BLaER1 (cell line): ENCODE measurements around the gene ARIH1.

Source experiments
- H3K27ac ChIP-seq: shearing (Covaris generic); formaldehyde crosslinking; 2 replicates; pipeline ENCODE4 v1.8.1; 2022
- H3K27me3 ChIP-seq: shearing (Covaris generic); formaldehyde crosslinking; 2 replicates; pipeline ENCODE4 v1.8.1; 2022
- H3K36me3 ChIP-seq: shearing (Covaris generic); formaldehyde crosslinking; 2 replicates; pipeline ENCODE4 v1.8.1; 2022
- H3K4me1 ChIP-seq: shearing (Covaris generic); formaldehyde crosslinking; 2 replicates; pipeline ENCODE4 v1.8.1; 2022
- H3K4me2 ChIP-seq: shearing (Covaris generic); formaldehyde crosslinking; 2 replicates; pipeline ENCODE4 v1.8.1; 2022
- H3K4me3 ChIP-seq: shearing (Covaris generic); formaldehyde crosslinking; 2 replicates; pipeline ENCODE4 v1.8.1; 2022
- H3K9ac ChIP-seq: shearing (Covaris generic); formaldehyde crosslinking; 2 replicates; pipeline ENCODE4 v1.8.1; 2022
- H3K9me3 ChIP-seq: shearing (Covaris generic); formaldehyde crosslinking; 2 replicates; pipeline ENCODE4 v1.8.1; 2022
- H4K20me1 ChIP-seq: shearing (Covaris generic); formaldehyde crosslinking; 2 replicates; pipeline ENCODE4 v1.8.1; 2022
- Cebpa-rat ChIP-seq: shearing (Covaris generic); IDR thresholded peaks from 2 replicates; pipeline ENCODE4 v1.8.1; 2022

ARIH1 gene

DNA sequence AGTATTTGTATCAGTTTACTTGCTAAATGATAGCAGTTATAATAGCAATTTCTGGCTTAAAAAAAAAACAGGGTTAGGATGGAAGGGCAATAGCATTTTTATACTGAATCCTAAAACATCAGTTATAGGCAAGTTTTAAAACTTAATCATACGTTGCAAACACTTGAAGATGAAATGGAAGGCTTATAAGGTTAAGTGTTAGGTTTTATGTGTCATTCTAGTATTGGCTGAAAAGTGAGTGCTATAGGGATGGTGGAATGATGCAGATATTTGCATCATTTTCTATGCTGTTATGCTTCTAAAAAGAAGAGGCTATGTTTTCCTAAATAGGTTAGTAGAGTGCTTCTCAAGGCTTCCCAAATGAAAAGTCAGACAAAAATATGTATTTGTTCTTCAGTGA is 23.3 kb downstream of the ARIH1 start:
- H3K9me3 ChIP-seq: no peaks in the 10 kb centered on the region
- H3K4me1 ChIP-seq: peaks cover 30% of the 10 kb centered on the region
- no peak overlapping the region for H3K9ac ChIP-seq
- H4K20me1 ChIP-seq: peaks cover 100% of the 10 kb centered on the region
- no peak overlapping the region for H3K4me2 ChIP-seq
- no peak overlapping the region for H3K27ac ChIP-seq
- no peak overlapping the region for H3K4me3 ChIP-seq
- H3K27me3 ChIP-seq: no peaks in the 10 kb centered on the region
- peaks cover 52% of the 10 kb centered on the region for H3K36me3 ChIP-seq
- TF ChIP-seq Cebpa-rat: no peak

GRCh38 chr15:72502220-72502809 is 28.2 kb downstream of the ARIH1 start:
- 0 out of 2 replicates have a peak, but pooled peaks cover 3% of the 10 kb centered on the region for H3K9me3 ChIP-seq

GRCh38 chr15:72503147-72503546 is 29.0 kb downstream of the ARIH1 start:
- Histone ChIP-seq H4K20me1 (peaks cover 100% of the 10 kb centered on the region), H3K9me3 (0 out of 2 replicates have a peak, but pooled peaks cover 3% of the 10 kb centered on the region), H3K9ac (no peak overlapping the region), H3K4me1 (peaks cover 52% of the 10 kb centered on the region), H3K27me3 (no peaks in the 10 kb centered on the region), H3K4me3 (no peak overlapping the region), H3K27ac (no peak overlapping the region), H3K36me3 (peaks cover 68% of the 10 kb centered on the region), H3K4me2 (no peak overlapping the region)
- no peak for TF ChIP-seq Cebpa-rat

More at GRCh38 chr15:72502220-72502809, 28.2 kb downstream of the ARIH1 start:
- Histone ChIP-seq H3K36me3 (peaks cover 72% of the 10 kb centered on the region), H3K4me1 (peaks cover 49% of the 10 kb centered on the region), H3K4me2 (0 out of 2 replicates have a peak overlapping the region, but pooled peaks have one; percentile 3), H3K27ac (no peak overlapping the region), H3K4me3 (no peak overlapping the region), H4K20me1 (peaks cover 100% of the 10 kb centered on the region), H3K27me3 (no peaks in the 10 kb centered on the region), H3K9ac (no peak overlapping the region)
- TF ChIP-seq Cebpa-rat: no peak

- peaks cover 40% of the 10 kb centered on the region for H3K36me3 ChIP-seq
- H3K9ac ChIP-seq: no peak overlapping the region
- peaks cover 100% of the 10 kb centered on the region for H4K20me1 ChIP-seq
- H3K9me3 ChIP-seq: 0 out of 2 replicates have a peak, but pooled peaks cover 3% of the 10 kb centered on the region
- H3K4me1 ChIP-seq: peaks cover 45% of the 10 kb centered on the region
- H3K27me3 ChIP-seq: no peaks in the 10 kb centered on the region
- H3K4me3 ChIP-seq: no peak overlapping the region
- TF ChIP-seq Cebpa-rat: no peak
- H3K4me2 ChIP-seq: peak overlapping the region; percentile 43
- no peak overlapping the region for H3K27ac ChIP-seq
Observed at GRCh38 chr15:72507402-72508092, 33.4 kb downstream of the ARIH1 start.

- H3K36me3 ChIP-seq: peaks cover 29% of the 10 kb centered on the region
- H3K27me3 ChIP-seq: no peaks in the 10 kb centered on the region
- peaks cover 98% of the 10 kb centered on the region for H4K20me1 ChIP-seq
- H3K27ac ChIP-seq: no peak overlapping the region
- no peak overlapping the region for H3K4me3 ChIP-seq
- H3K4me2 ChIP-seq: no peak overlapping the region
- TF ChIP-seq Cebpa-rat: no peak
- H3K9me3 ChIP-seq: no peaks in the 10 kb centered on the region
- peaks cover 27% of the 10 kb centered on the region for H3K4me1 ChIP-seq
- no peak overlapping the region for H3K9ac ChIP-seq
Observed at GRCh38 chr15:72509484-72509883, 35.4 kb downstream of the ARIH1 start.

DNA sequence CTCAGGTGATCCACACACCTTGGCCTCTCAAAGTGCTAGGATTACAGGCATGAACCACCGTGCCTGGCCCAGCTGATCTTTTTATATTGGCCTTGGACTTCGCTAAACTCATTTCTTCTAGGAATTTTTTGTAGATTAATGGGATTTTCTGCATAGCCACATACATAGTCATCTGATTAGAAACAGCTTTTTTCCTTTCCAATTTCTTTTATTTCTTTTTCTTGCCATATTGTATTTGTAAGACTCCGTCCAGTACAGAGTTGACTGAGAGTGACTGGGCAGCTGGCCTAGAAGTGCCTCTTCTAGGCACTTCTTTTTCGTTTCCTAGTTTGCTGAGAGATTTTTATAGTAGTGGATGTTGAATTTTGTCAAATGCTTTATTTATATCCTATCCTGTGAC is 37.4 kb downstream of the ARIH1 start:
- no peaks in the 10 kb centered on the region for H3K27me3 ChIP-seq
- no peak overlapping the region for H3K4me2 ChIP-seq
- no peak overlapping the region for H3K9ac ChIP-seq
- no peaks in the 10 kb centered on the region for H3K9me3 ChIP-seq
- peaks cover 30% of the 10 kb centered on the region for H3K36me3 ChIP-seq
- peaks cover 24% of the 10 kb centered on the region for H3K4me1 ChIP-seq
- TF ChIP-seq Cebpa-rat: no peak
- H3K4me3 ChIP-seq: no peak overlapping the region
- H4K20me1 ChIP-seq: peaks cover 98% of the 10 kb centered on the region
- H3K27ac ChIP-seq: no peak overlapping the region

DNA sequence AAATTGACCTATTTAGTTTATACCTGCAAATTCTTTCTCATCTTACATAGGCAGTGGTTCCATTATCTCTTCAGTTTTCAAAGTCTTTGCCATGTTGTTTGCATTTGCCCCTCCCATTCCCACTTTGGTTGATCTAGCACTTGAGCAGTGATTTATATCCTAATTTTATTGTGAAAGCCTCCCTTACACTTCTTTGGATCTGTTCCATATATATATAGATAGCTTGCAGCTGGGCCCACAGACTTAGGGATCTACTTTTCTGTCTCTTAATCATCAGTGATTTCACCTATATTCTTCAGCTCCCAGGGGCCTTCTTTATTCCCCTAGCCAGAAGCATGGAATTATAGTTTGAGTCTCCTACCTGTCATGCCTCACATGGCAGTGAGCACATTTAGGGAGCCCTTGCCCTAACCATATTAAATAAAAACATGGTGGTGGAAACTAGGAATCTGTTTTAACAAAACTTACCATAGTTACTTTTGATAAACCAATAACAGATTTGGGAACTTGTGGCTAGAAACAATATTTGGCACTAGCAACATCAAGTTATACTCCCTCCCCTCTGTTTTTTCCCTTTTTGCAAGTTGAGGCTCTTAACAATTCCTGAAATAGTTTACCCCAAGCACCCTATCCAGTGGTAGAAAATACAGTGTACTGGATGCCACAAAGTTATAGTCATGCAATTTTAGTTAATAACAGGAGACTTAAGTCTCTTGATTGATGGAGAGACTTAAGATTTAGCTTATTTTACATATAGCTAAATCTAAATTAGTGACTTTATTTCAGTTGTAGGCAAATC is 41.7 kb downstream of the ARIH1 start:
- peak overlapping the region; percentile 4 for H3K4me2 ChIP-seq
- peaks cover 98% of the 10 kb centered on the region for H4K20me1 ChIP-seq
- H3K4me1 ChIP-seq: peaks cover 14% of the 10 kb centered on the region
- peaks cover 42% of the 10 kb centered on the region for H3K36me3 ChIP-seq
- no peak overlapping the region for H3K27ac ChIP-seq
- H3K27me3 ChIP-seq: no peaks in the 10 kb centered on the region
- no peak overlapping the region for H3K4me3 ChIP-seq
- H3K9me3 ChIP-seq: no peaks in the 10 kb centered on the region
- H3K9ac ChIP-seq: no peak overlapping the region
- TF ChIP-seq Cebpa-rat: no peak

DNA sequence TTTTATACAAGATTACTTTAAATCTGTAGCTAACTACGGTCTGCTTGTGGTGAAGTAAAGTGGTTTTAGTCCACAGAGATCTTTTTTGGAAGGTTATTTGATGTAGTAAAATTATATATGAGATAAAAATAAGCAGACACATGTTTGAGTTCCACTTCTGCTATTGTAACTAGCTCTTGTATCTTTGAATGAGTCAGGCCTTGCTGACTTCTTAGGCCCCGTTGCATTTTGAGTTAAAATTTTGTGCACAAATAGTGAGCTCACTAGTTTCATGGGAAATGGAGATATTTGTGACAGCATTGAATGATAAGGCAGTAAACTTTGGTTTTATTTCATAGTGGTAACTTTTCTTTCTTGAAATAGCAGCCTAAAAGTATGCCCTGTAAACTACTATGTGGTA is 42.6 kb downstream of the ARIH1 start:
- no peak overlapping the region for H3K4me2 ChIP-seq
- H4K20me1 ChIP-seq: peaks cover 98% of the 10 kb centered on the region
- H3K4me1 ChIP-seq: peaks cover 14% of the 10 kb centered on the region
- H3K36me3 ChIP-seq: peaks cover 51% of the 10 kb centered on the region
- no peaks in the 10 kb centered on the region for H3K9me3 ChIP-seq
- H3K27ac ChIP-seq: no peak overlapping the region
- no peaks in the 10 kb centered on the region for H3K27me3 ChIP-seq
- no peak overlapping the region for H3K9ac ChIP-seq
- TF ChIP-seq Cebpa-rat: no peak
- no peak overlapping the region for H3K4me3 ChIP-seq

DNA sequence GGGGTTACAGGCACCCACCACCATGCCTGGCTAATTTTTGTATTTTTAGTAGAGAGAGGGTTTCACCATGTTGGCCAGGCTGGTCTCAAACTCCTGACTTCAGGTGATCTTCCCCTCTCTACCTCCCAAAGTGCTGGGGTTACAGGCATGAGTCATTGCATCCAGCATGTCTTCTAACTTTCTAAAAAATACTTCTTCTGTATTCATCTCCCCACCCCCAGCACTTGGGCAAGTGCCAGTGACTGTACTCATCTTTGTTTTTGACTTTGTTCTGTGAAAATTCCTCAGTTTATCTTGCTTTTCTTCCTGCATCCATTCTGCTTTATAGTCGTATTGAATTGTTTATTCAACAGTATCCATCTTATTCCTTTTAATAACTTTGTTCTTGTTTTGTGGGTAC is 47.6 kb downstream of the ARIH1 start:
- no peaks in the 10 kb centered on the region for H3K9me3 ChIP-seq
- no peak overlapping the region for H3K4me2 ChIP-seq
- H3K4me1 ChIP-seq: peaks cover 10% of the 10 kb centered on the region
- H3K9ac ChIP-seq: no peak overlapping the region
- H3K36me3 ChIP-seq: peaks cover 78% of the 10 kb centered on the region
- no peak for TF ChIP-seq Cebpa-rat
- H4K20me1 ChIP-seq: peaks cover 100% of the 10 kb centered on the region
- H3K27ac ChIP-seq: no peak overlapping the region
- no peak overlapping the region for H3K4me3 ChIP-seq
- no peaks in the 10 kb centered on the region for H3K27me3 ChIP-seq
